HL-60/S4 treated with retinoic acid at 250 ng/mL for 4 days and 3 days (cell line): ENCODE data around the gene NEUROD1.

Experiments used
- in situ Hi-C: fragments of 300-500 bp; cut with MboI; formaldehyde crosslinking; loops from 2 replicates; pipeline ENCODE4 v1.7.0; 2022; ENCODE audit warnings: low sequenced_read_pairs

The NEUROD1 gene

GRCh38 chr2:181680055-181680936, at the start of gene NEUROD1:
Gene NEUROD1, minus strand, starts transcription at chr2:181680517. Its CDS starts 1,657 bp downstream, at chr2:181678860.
- in situ Hi-C loops = no loop called here

- in situ Hi-C loops = loop anchor here (25.0 kb wide), 1 partner anchor 187 kb away; no protein-coding TSS in a partner anchor
Measured at GRCh38 chr2:181725476-181725875, 45.2 kb upstream of the NEUROD1 start.

- in situ Hi-C loops = loop anchor here (25.0 kb wide), 2 partner anchors 188 to 637 kb away; no protein-coding TSS in a partner anchor
Measured at GRCh38 chr2:181724662-181725061, 44.3 kb upstream of the NEUROD1 start.

GRCh38 chr2:181723731-181724130, 43.4 kb upstream of the NEUROD1 start:
- in situ Hi-C loops = loop anchor here (25.0 kb wide), 1 partner anchor 636 kb away; no protein-coding TSS in a partner anchor

GRCh38 chr2:181715033-181715630, 34.8 kb upstream of the NEUROD1 start:
- in situ Hi-C loops = loop anchor here (25.0 kb wide), 1 partner anchor 628 kb away; no protein-coding TSS in a partner anchor

GRCh38 chr2:181711051-181711450, 30.7 kb upstream of the NEUROD1 start:
- in situ Hi-C loops = loop anchor here (25.0 kb wide), 1 partner anchor 624 kb away; no protein-coding TSS in a partner anchor

- in situ Hi-C loops = loop anchor here (25.0 kb wide), 1 partner anchor 615 kb away; no protein-coding TSS in a partner anchor
Measured at GRCh38 chr2:181702519-181702918, 22.2 kb upstream of the NEUROD1 start.

- in situ Hi-C loops = no loop called here
Measured at GRCh38 chr2:181698223-181698622, 17.9 kb upstream of the NEUROD1 start.

- in situ Hi-C loops = no loop called here
Measured at GRCh38 chr2:181697571-181697970, 17.3 kb upstream of the NEUROD1 start.

GRCh38 chr2:181697126-181697525, 16.8 kb upstream of the NEUROD1 start:
- in situ Hi-C loops = no loop called here

GRCh38 chr2:181694271-181694670, 14.0 kb upstream of the NEUROD1 start:
- in situ Hi-C loops = no loop called here

- in situ Hi-C loops = no loop called here
Measured at GRCh38 chr2:181690860-181691259, 10.5 kb upstream of the NEUROD1 start.

GRCh38 chr2:181686576-181687185, 6.4 kb upstream of the NEUROD1 start:
- in situ Hi-C loops = no loop called here

- in situ Hi-C loops = no loop called here
Measured at GRCh38 chr2:181685150-181685688, 4.9 kb upstream of the NEUROD1 start.

- in situ Hi-C loops = no loop called here
Measured at GRCh38 chr2:181684454-181685149, 4.3 kb upstream of the NEUROD1 start.

GRCh38 chr2:181683518-181684453, 3.5 kb upstream of the NEUROD1 start:
- in situ Hi-C loops = no loop called here

- in situ Hi-C loops = no loop called here
Measured at GRCh38 chr2:181682795-181683517, 2.6 kb upstream of the NEUROD1 start.

- in situ Hi-C loops = no loop called here
Measured at GRCh38 chr2:181682026-181682789, 1.9 kb upstream of the NEUROD1 start.
